Activated CD4-positive, alpha-beta T cell treated with anti-CD3 and anti-CD28 coated beads for 1 hour (primary cell): Measurements from ENCODE around the gene ACRBP.
"Not testable (repeated sequence)": the region's sequence is repeated elsewhere in the genome, so short reads cannot be mapped to it uniquely, and the experiment has no call there.

ENCODE experiments used
- DNase-seq: peaks from one replicate; pipeline ENCODE4 v3.0.0-alpha.2; 2020

The ACRBP gene

DNA sequence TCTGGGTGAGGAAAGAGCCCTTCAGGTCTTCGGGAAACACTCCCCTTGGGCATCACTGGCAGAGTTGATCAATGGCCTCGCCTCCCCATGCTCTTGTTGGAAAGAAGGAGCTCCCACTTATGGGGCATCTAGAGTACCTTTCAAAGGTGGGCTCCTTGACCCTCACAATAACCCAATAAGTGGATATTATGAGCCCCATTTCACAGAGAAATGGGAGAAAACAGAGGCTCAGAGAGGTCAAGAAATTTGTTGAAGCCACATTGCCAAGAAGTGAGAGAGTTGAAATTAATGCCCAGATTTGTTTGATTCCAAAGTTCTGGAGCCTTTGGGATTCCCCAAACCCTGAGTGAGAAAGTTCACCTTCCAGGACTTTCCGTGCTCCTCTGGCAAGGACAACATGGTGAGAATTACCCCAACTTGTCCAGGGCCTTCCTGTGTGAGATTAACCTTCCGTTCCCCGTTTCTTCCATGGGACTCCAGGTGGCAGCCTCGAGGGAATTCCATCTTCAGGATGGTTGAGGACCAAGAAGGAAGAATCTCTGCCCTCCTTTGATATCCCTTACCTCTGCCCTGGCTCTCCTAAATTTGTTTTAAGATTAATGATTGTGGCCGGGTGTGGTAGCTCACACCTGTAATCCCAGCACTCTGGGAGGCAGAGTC lies 32.6 kb downstream of the ACRBP start:
- DNase-seq = no peak

DNA sequence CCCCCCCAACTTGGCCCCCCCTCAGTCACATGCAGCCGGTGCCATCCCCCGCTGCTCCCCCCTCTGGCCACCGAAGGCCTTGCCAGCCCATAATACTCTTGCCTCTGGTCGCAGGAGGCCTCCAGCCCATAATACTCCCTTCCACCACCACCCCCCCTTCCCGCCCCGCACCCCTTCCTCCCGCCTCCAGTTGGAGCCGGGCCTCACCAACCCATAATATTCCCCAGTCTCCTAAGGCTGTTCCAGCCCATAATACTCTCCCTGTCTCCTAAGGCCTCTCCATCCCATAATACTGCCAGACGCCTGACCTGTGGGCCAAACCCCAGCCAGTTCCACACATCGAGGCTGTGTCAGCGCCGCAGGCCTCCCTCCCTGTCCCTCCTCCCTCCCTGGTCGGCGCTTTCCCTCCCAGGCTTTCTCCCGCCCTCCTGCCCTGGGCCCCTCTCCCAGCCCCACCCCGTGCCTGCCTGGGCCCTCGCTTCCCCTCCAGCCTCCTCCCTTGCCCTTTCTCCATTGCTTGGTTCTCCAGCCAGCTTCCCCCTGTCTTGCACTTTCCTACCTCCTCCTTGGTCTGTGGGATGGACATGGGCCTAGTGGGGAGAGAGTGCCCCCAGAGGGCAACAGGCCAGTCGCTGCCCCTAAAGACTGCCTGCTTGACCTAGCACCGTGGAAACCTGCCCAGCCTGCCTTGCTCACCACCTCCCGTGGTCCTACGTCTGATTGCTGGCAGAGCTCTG lies 33.3 kb downstream of the ACRBP start:
- no peak for DNase-seq

DNA sequence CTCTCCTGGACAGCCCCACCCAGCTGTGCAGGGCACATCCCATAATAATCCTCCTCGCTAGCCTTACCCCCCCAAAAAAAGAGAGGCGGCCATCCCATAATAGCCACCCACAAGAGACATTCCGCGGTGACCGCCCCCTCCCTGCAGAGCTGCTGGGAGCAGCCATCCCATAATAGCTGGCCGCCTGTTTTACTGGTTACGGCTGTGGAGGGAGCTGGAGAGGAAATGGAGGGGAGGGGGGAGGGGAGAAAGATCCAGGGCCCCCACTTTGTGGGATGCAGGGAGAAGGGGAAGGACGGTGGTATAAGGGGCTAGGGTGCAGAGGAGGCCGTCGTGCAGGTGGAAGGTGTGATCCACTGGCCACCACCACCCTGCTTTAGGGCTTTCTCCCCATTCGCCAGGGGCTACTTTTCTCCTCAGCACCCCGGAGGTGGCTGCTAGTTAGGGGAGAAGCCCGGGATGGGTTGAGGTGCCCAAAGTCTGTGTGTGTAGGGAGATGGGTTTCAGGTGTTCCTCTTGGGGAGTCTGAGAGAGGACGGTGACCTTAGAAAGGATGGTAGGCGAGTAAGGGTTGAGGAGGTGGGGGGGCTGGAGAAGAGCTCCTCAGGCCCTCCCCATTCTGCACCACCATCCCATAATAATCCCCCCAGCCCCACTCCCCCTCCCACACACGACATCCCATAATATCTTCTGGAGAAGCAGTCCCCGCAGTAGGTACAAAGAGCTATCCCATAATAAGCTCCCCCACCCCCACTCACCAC lies 34.0 kb downstream of the ACRBP start:
- no peak for DNase-seq

DNA sequence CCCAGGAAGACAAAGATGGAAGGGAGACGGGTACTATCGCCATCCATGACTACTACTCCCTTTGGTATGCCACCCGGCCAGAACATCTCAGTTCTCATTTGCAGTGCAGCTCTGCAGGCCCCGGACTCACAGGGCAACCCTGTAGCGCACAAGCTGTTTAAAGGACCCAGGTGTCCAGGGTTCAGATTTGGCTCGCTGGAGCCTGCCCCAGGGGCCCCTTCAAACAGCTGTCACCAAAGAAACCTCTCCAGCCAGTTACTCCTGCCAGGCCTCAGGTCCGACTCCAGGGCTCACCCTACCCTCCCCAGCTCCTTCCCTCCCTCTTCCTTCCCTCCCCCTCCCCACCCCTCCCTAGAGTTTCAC lies 34.6 kb downstream of the ACRBP start:
- DNase-seq = no peak

DNA sequence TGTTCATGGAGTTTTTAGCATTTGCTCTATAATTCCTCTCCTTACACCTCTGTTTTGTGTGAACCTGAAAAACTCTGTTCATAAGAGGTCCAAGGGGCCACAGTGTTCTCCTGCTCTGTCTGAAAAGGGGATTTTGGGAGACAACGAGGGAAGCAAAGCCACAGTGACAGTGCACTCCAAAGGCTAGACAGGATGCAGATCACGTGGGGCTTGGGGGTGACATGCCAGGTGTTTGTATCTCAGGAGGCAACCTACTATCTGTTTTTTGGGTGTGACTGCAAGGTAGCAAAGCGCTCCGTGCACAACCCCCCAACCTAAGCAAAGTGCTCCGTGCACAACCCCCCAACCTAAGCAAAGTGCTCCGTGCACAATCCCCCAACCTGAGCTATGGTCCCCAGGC lies 35.0 kb downstream of the ACRBP start:
- no peak for DNase-seq

DNA sequence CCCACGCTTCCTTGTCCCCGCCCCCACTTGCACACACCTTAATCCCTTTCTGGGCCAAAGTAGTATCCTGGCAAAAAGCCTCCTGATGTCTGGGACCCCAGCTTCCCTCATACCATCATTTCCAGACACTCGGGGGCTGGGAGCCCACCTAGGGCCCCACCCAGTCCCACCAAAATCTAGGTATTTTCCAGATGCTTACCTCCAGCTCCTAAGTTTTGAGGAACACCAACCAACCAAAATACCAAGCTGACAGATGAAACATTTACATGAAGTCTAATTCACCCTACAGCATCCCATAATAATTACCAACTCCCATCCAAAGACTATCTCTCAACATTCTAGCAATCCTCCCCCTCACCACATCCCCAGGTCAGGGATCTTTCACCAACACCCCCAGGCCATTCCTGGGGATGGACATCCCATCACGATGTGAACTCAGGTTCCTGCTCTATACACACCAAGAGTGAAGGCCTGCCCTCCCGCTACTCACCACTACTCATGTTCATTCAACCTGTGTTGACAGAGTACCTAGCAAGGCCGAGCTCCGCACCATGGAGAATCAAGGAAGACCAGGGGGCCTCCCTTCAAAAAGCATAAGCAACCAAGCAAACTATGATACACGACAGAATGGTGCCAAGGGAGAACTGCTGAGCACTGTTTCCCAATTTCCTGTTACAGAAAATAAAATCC lies 38.5 kb downstream of the ACRBP start:
- DNase-seq = no peak

DNA sequence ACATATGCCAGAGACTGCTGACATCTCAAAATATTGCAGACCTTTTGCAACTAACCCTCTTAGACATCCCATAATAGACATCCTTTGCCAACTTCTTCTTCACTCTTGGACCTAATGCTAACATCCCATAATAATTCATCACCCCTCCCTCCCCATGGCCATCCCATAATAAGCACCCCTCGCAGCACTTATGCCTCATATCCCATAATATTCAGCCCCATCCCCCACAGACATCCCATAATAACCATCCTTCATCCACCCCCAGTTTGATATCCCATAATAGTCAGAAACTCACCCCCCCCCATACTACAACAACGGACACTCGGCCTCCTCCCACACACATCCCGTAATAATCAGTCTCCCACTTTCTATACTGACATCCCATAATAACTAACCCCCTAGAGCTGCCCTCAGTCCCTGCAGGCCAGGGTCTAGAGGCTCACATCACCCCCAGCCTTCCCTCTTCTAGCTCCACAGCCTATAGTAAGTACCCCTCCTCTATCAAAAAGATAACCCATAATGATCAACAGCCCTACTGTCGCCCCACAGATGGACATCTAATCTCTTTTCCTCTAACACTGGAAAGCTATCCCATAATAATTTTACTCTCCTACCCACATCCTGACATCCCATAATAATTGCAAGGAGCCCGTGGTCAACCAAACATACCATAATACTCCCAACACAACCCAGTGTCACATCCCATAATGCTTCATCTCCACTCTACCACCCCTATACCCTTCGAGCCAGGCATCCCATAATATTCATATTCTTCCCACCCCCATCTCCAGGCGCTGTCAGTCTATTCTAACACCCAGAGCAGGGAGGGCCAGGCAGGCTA lies 39.3 kb downstream of the ACRBP start:
- DNase-seq = peak; percentile 35

DNA sequence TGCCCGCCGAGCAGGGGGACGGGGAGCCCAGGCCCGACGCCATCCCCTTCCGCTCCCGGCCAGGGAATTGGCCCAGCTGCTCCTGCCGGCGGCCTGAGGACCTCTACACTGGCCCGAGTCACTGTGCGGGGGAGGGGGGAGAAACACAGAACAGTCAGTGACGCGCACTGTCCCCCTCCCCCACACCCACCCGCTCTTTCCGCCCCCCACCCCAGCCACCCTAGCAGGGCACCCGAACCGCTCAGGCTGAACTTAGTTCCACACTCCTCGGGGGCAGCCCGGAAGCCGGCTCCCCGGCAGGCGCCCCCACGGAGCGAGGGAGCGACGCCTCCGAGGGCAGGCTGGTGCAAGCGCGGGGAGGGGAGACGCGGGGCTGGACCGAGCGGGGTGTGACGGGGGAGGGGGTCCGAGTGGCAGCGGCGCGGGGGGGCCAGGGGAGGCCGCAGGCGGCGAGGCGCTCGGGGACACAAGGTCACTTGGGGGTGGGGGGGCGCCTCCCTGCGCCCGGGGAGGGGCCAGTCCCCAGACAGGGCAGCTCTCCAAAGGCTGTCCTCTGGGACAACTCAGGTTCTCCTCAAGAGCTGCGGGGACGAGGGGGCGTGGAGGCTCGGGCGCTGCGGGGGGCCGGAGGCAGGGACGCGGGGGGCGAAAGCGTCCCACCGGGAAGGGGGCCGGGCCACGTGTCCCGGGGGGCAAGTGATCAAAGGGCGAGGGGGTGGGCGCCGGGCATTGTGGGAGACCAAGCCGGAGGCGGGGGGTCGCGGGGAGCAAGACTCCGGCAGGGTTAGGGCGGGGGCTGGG lies 40.7 kb downstream of the ACRBP start:
- DNase-seq = peak; percentile 54

DNA sequence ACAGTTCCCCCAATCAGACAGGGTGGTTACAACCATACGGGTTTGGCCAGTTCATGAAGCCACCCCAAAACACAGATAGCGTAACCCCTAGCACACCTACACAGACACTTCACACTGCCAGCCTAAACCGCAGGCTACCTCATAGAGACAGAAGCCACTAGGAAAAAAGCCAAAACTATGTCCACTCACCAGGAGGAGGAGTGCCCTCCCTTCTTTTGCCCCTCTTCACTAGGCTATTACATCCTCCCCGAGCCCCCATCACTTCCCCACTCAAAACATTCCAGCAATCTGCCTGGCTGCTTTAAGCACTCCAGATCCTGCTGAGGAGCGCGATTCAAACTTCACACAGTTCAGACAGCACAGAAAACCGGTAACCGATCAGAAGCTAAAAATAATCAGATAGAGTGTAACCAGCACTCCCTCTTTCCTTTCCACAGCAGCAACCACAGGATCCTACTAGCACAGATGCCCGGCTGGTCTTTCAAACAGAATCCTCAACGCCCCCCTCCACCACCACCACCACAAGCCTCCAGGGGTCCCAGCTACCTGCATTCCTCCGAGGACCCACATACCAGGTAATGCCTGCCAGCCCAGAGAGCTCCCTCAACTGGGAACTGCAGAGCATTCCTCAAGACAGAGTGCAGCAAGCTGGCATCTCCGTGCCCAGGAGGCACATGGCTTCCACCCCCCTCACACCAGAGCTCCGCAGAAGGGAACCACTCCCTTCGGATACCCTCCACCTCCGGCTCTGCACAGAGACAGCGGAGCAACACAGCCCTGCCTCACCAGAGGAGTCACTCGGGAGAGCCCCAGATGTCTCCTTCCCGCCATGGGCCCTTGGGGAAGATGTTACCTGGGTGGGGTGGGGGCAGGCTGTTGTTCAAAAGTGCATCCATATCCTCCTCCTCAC lies 41.6 kb downstream of the ACRBP start:
- peak; percentile 36 for DNase-seq

DNA sequence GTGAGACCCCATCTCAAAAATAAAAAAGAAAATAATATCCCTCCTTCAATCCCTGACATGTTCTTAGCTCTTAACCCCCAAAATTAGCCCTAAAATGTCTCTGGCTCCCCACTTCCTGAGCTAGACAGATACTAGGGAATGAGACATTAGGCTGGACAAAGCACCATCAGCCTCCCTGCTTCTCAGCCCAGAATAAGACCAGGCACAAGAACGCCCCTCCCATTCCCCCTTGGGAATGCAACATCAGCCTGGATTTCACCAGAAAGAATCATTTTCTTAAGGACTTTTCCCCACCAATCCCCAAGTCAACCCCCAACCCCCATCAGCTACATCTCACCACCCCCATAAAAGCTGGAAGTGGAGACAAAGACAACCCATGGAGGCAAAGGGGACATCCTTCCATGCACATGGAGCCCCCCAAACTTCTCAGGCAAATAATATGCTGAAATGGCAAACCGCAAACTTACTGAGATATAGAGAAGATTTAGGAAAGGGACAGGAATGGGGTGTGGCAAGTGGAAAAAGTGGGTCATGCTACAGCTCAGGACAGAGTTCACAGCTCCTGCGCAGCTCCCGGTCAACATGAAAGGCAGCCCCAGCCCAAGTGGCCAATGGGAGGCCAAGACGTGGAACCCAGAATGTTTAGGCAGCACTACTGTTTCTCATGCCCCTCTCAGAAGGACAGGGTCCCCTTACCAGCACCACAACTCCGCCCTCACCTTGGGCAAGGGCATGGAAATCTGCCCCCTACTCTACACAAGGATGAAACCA lies 42.8 kb downstream of the ACRBP start:
- DNase-seq = no peak

DNA sequence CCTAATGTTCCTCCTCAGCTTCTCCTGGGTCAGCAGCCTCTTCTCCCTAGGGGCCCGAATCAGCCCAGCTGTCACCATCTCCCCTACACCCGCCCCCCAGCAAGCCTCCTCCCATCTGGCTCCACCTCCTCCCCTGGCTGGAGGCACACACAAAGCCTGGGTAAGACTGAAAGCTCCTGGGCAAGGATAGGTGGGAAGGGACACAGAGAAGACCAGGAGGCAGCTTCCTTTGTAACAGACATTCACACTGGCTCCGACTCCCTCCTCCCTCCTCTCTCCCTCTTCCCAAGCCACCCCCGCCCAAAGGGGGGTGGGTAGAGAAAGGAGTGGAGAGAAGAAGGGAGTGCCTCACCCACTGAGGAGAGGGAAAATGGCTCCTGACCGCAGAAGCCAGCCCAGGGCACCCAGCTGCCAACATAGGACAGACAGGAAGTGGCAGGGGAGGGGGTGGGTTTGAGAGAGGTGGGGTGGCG lies 44.1 kb downstream of the ACRBP start:
- DNase-seq = no peak

DNA sequence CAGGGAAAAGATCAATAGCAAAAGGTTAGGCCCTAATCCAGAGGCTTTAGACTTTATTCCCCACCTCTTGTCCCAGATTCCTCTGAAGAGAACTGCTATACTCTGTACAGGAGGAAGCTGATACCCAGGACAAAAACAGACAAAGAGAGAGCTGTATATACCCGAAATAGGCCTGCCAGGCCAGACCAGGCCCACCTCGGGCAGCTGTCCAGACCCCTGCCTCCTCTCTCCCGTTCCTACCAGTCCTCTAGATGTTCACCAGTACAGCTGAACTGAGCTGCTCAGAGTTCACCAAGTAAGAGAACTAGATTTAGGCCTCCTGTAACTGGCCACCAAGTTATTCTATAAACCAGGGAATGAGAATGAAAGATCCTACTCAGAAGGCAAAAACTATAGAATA lies 44.7 kb downstream of the ACRBP start:
- no peak for DNase-seq

DNA sequence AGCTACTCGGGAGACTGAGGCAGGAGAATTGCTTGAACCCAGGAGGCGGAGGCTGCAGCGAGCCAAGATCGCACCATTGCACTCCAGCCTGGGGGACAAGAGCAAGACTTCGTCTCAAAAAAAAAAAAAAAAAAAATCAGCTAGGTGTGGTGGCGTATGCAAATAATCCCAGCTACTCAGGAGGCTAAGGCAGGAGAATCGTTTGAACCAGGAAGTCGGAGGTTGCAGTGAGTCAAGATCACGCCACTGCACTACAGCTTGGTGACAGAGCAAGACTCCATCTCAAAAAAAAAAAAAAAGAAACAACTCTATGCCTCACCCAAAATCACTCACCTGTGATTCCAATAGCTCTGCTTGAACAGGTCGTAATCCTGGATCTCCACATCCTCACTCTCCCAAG lies 51.6 kb downstream of the ACRBP start:
- DNase-seq = not testable (repeated sequence)

DNA sequence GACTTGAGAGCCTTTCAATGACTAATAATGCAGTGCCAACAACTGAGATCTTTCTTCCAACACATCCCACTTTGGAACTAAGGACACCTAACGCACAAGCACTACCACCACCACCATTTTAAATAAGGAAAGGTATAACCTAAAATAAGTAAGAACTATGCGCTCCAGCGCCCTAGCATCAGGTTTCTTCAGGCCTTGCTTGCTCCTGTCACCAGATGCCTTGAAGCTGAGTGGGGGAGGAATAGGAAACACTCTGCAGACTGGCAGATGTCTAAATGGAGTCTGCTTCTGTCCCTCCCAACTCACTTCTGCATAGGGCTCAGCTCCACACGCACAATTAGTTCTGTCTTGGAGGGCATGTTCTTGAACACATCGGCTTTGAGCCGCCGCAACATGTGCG lies 55.1 kb downstream of the ACRBP start:
- DNase-seq = no peak
